ENCODE measurements around the gene HNRNPA1.

HNRNPA1 gene

GRCh38 chr12:54246011-54246641 lies 34.4 kb upstream of the HNRNPA1 start:
- ATAC-seq (ENCODE audit: insufficient read depth, low read depth) (no peak), DNase-seq (no peak)
- H2AFZ ChIP-seq (ENCODE audit: low read depth, low read length), result no peak overlapping the region
- H3K27me3 ChIP-seq (ENCODE audit: insufficient read depth, low read length, poor library complexity), result no peaks in the 10 kb centered on the region
- no peaks in the 10 kb centered on the region for H3K9me3 ChIP-seq (ENCODE audit: insufficient read depth, low read length, severe bottlenecking)
- H3K79me2 ChIP-seq (ENCODE audit: insufficient read depth, low read length), result peaks cover 13% of the 10 kb centered on the region
- no peaks in the 10 kb centered on the region for H4K20me1 ChIP-seq (ENCODE audit: insufficient read depth, low read length)
- H3K9ac ChIP-seq (ENCODE audit: low read depth, low read length), result no peak overlapping the region
- H3K36me3 ChIP-seq (ENCODE audit: insufficient read depth, low read length), result peaks cover 87% of the 10 kb centered on the region
- H3K4me3 ChIP-seq (ENCODE audit: low read depth in 1 of 2, low read length in 2 of 2), result no peak overlapping the region
- H3K4me1 ChIP-seq (ENCODE audit: insufficient read depth, low read length), result no peaks in the 10 kb centered on the region
- TF ChIP-seq, protein P1, sequence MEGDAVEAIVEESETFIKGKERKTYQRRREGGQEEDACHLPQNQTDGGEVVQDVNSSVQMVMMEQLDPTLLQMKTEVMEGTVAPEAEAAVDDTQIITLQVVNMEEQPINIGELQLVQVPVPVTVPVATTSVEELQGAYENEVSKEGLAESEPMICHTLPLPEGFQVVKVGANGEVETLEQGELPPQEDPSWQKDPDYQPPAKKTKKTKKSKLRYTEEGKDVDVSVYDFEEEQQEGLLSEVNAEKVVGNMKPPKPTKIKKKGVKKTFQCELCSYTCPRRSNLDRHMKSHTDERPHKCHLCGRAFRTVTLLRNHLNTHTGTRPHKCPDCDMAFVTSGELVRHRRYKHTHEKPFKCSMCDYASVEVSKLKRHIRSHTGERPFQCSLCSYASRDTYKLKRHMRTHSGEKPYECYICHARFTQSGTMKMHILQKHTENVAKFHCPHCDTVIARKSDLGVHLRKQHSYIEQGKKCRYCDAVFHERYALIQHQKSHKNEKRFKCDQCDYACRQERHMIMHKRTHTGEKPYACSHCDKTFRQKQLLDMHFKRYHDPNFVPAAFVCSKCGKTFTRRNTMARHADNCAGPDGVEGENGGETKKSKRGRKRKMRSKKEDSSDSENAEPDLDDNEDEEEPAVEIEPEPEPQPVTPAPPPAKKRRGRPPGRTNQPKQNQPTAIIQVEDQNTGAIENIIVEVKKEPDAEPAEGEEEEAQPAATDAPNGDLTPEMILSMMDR (IDR thresholded peaks at IDR 0.05; ENCODE audit: borderline replicate concordance, extremely low read depth, low read length, poor library complexity, severe bottlenecking), result no peak
- TF ChIP-seq EZH2 (IDR thresholded peaks at IDR 0.05; ENCODE audit: borderline replicate concordance, low read depth, low read length, severe bottlenecking), result no peak
- no peak overlapping the region for H3K27ac ChIP-seq (ENCODE audit: low read length)
- H3K4me2 ChIP-seq (ENCODE audit: insufficient read depth, low read length), result no peak overlapping the region

DNA sequence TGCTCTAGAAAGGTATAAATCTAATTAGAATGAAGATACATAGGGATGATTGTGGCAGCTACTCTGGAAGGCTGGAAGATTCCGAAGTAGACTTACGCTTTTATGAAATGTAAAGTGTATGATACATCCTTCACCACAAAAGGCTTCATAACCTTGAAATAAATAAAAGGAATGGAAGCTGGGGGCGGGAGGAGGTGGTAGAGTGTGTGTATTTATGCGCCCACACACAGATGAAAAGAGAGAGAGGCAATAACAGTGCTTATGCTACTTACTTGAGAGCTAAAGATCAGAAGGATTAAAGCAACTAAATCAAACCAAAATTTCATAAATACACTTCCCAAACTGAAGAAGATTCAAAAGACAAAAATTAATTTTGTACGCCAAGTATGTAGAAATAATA lies 31.0 kb upstream of the HNRNPA1 start:
- H3K36me3 ChIP-seq (ENCODE audit: insufficient read depth, low read length), result peaks cover 86% of the 10 kb centered on the region
- ATAC-seq (ENCODE audit: insufficient read depth, low read depth), result no peak
- TF ChIP-seq, protein P1 (IDR thresholded peaks at IDR 0.05; ENCODE audit: borderline replicate concordance, extremely low read depth, low read length, poor library complexity, severe bottlenecking), result no peak
- TF ChIP-seq EZH2 (IDR thresholded peaks at IDR 0.05; ENCODE audit: borderline replicate concordance, low read depth, low read length, severe bottlenecking), result no peak

DNA sequence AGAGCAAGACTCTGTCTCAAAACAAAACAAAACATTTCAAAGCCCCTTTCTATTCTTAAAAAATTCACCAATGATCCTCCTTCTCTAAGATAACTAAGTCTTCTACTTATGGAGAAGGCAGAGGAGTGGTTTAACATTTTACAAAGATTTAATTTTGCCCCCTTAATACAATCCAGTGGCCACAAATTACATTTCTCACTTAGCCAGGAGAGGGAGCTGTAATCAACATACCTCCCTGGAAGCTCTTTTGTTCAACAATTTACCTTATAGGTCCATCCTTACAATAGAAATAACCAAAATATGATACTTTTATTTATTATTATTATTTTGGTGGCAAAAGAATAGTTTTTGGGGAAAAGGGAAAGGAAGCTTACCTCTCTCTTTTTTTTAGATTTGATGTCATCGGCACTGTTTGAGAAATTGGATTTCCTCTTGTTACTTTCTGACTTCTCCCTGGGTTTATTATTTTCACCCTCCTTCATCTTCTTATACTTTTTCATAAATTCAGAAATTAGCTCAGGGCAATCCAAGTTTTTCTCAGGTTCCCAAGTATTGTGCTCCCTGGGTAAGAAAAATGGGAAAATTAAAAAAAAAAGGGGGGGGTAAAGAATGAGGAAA lies 28.8 kb upstream of the HNRNPA1 start:
- no peak overlapping the region for H2AFZ ChIP-seq (ENCODE audit: low read depth, low read length)
- no peak overlapping the region for H3K4me3 ChIP-seq (ENCODE audit: low read depth in 1 of 2, low read length in 2 of 2)
- ATAC-seq (ENCODE audit: insufficient read depth, low read depth) (peak; percentile 62), DNase-seq (no peak)
- H3K9ac ChIP-seq (ENCODE audit: low read depth, low read length), result no peak overlapping the region
- no peaks in the 10 kb centered on the region for H3K9me3 ChIP-seq (ENCODE audit: insufficient read depth, low read length, severe bottlenecking)
- no peaks in the 10 kb centered on the region for H3K27me3 ChIP-seq (ENCODE audit: insufficient read depth, low read length, poor library complexity)
- no peak overlapping the region for H3K4me2 ChIP-seq (ENCODE audit: insufficient read depth, low read length)
- H4K20me1 ChIP-seq (ENCODE audit: insufficient read depth, low read length), result peaks cover 14% of the 10 kb centered on the region
- no peak overlapping the region for H3K27ac ChIP-seq (ENCODE audit: low read length)
- H3K36me3 ChIP-seq (ENCODE audit: insufficient read depth, low read length), result peaks cover 85% of the 10 kb centered on the region
- TF ChIP-seq EZH2 (IDR thresholded peaks at IDR 0.05; ENCODE audit: borderline replicate concordance, low read depth, low read length, severe bottlenecking), result no peak
- TF ChIP-seq, protein P1 (IDR thresholded peaks at IDR 0.05; ENCODE audit: borderline replicate concordance, extremely low read depth, low read length, poor library complexity, severe bottlenecking), result peak; percentile 68
- peaks cover 57% of the 10 kb centered on the region for H3K79me2 ChIP-seq (ENCODE audit: insufficient read depth, low read length)
- no peaks in the 10 kb centered on the region for H3K4me1 ChIP-seq (ENCODE audit: insufficient read depth, low read length)

More for the DNA sequence above, 31.0 kb upstream of the HNRNPA1 start:
- Histone ChIP-seq H3K9ac (ENCODE audit: low read depth, low read length) (no peak overlapping the region), H4K20me1 (ENCODE audit: insufficient read depth, low read length) (peaks cover 3% of the 10 kb centered on the region; the same call in 1 of the 2 replicates), H3K4me2 (ENCODE audit: insufficient read depth, low read length) (no peak overlapping the region), H3K27ac (ENCODE audit: low read length) (no peak overlapping the region), H3K9me3 (ENCODE audit: insufficient read depth, low read length, severe bottlenecking) (no peaks in the 10 kb centered on the region), H3K27me3 (ENCODE audit: insufficient read depth, low read length, poor library complexity) (no peaks in the 10 kb centered on the region), H3K79me2 (ENCODE audit: insufficient read depth, low read length) (peaks cover 42% of the 10 kb centered on the region), H3K4me3 (ENCODE audit: low read depth in 1 of 2, low read length in 2 of 2) (no peak overlapping the region), H3K4me1 (ENCODE audit: insufficient read depth, low read length) (no peaks in the 10 kb centered on the region), H2AFZ (ENCODE audit: low read depth, low read length) (no peak overlapping the region)
- no peak for DNase-seq
